HepG2 (cell line): ENCODE measurements around the gene ATG5. TPM values are rescaled to one million over a fixed set of nuclear protein-coding genes. Genes with fewer than 3 reads are reported as not detected.
A peak's percentile ranks its signal among the peaks of the same experiment; 100 is the strongest.

Experiments used
- AGO1 ChIP-seq: fragments of 200-400 bp; formaldehyde crosslinking; IDR thresholded peaks from 2 replicates; pipeline ENCODE4 v1.6.1; 2017; ENCODE audit warnings: mild to moderate bottlenecking, low read depth, low read length, moderate library complexity; ENCODE audit not compliant: poor library complexity, severe bottlenecking
- AHR ChIP-seq: IDR thresholded peaks from 2 replicates; pipeline ENCODE4 v1.6.1; 2018; ENCODE audit warnings: missing genetic modification reagents, missing compliant biosample characterization
- ARID3A ChIP-seq: IDR thresholded peaks from 2 replicates; pipeline ENCODE4 v1.6.1; 2012; ENCODE audit warnings: low read depth, low read length, improper control_type of control experiment
- CSRNP2 ChIP-seq: sonication (generic); formaldehyde crosslinking; conservative IDR thresholded peaks from 2 replicates; pipeline ENCODE4 v1.8.0; 2022; ENCODE audit warnings: low read depth, missing genetic modification reagents
- ESRRA ChIP-seq: sonication (generic); formaldehyde crosslinking; IDR thresholded peaks from 2 replicates; pipeline ENCODE4 v1.5.1; 2020; ENCODE audit warnings: mild to moderate bottlenecking, low read depth, missing genetic modification reagents
- FOXM1 ChIP-seq: sonication (generic); formaldehyde crosslinking; IDR thresholded peaks from 2 replicates; pipeline ENCODE4 v1.5.0; 2020; ENCODE audit warnings: missing genetic modification reagents
- HDAC2 ChIP-seq: sonication (generic); formaldehyde crosslinking; IDR thresholded peaks from 2 replicates; pipeline ENCODE4 v1.4.0; 2020; ENCODE audit warnings: missing genetic modification reagents
- IKZF5 ChIP-seq: IDR thresholded peaks from 2 replicates; pipeline ENCODE4 v1.6.1; 2018; ENCODE audit warnings: missing genetic modification reagents, mild to moderate bottlenecking, missing compliant biosample characterization
- SMYD3 ChIP-seq: sonication (generic); formaldehyde crosslinking; IDR thresholded peaks from 2 replicates; pipeline ENCODE4 v1.8.1; 2023; ENCODE audit warnings: mild to moderate bottlenecking, missing genetic modification reagents
- SNAPC2 ChIP-seq: sonication (generic); formaldehyde crosslinking; IDR thresholded peaks from 2 replicates; pipeline ENCODE4 v1.8.1; 2022; ENCODE audit warnings: mild to moderate bottlenecking, missing genetic modification reagents
- TBX3 ChIP-seq: fragments of 450-650 bp; IDR thresholded peaks from 2 replicates; pipeline ENCODE4 v1.6.1; 2017; ENCODE audit warnings: antibody characterized with exemption, mild to moderate bottlenecking, inconsistent platforms, borderline replicate concordance
- TCF7 ChIP-seq: sonication (generic); IDR thresholded peaks from 2 replicates; pipeline ENCODE4 v1.6.1; 2016; ENCODE audit warnings: antibody characterized with exemption, low read depth
- YEATS4 ChIP-seq: sonication (generic); formaldehyde crosslinking; IDR thresholded peaks from 2 replicates; pipeline ENCODE4 v1.4.0; 2020; ENCODE audit warnings: missing genetic modification reagents, borderline replicate concordance
- ZBTB3 ChIP-seq: sonication (generic); formaldehyde crosslinking; IDR thresholded peaks from 2 replicates; pipeline ENCODE4 v1.4.0; 2020; ENCODE audit warnings: low read depth, mild to moderate bottlenecking, moderate library complexity, missing genetic modification reagents, borderline replicate concordance
- ZFY ChIP-seq: sonication (generic); formaldehyde crosslinking; IDR thresholded peaks from 2 replicates; pipeline ENCODE4 v1.4.0; 2020; ENCODE audit warnings: missing genetic modification reagents
- ZNF136 ChIP-seq: sonication (generic); formaldehyde crosslinking; IDR thresholded peaks from 2 replicates; pipeline ENCODE4 v1.8.1; 2022; ENCODE audit warnings: low read depth, mild to moderate bottlenecking, moderate library complexity, missing genetic modification reagents
- ZNF275 ChIP-seq: sonication (generic); formaldehyde crosslinking; IDR thresholded peaks from 2 replicates; pipeline ENCODE4 v1.8.0; 2022; ENCODE audit warnings: missing genetic modification reagents, mild to moderate bottlenecking, inconsistent platforms, borderline replicate concordance
- ZNF704 ChIP-seq: sonication (generic); formaldehyde crosslinking; IDR thresholded peaks from 2 replicates; pipeline ENCODE4 v1.8.1; 2023; ENCODE audit warnings: mild to moderate bottlenecking, inconsistent platforms, moderate library complexity, missing genetic modification reagents, borderline replicate concordance
- ZNF740 ChIP-seq: sonication (generic); formaldehyde crosslinking; IDR thresholded peaks from 2 replicates; pipeline ENCODE4 v1.4.0; 2020; ENCODE audit warnings: missing genetic modification reagents
- ZNF777 ChIP-seq: sonication (generic); formaldehyde crosslinking; IDR thresholded peaks from 2 replicates; pipeline ENCODE4 v1.4.0; 2020; ENCODE audit warnings: missing genetic modification reagents
- ZNF83 ChIP-seq: sonication (generic); formaldehyde crosslinking; IDR thresholded peaks from 2 replicates; pipeline ENCODE4 v1.4.0; 2020; ENCODE audit warnings: missing genetic modification reagents, mild to moderate bottlenecking, borderline replicate concordance
- polyA plus RNA-seq, 8 experiments: library from polyadenylated mRNA; depleted of rRNA in 3 of 8; stranded (reverse) in 7 of 8; unstranded in 1 of 8; fragments of >200 nt; fragmentation: Illumina TruSeq in 4 of 8; extraction: Trizol in 4 of 8; gene quantifications; 2 replicates each; pipeline versions ENCODE4 v1.2.1 to v1.2.3, GENCODE V29; 2011 to 2016; ENCODE audit warnings: low read depth in 4 of 8, missing spikeins in 1 of 8, mixed read lengths in 1 of 8; ENCODE audit not compliant: insufficient read depth in 1 of 8
- total RNA-seq, 5 experiments: library from RNA; depleted of rRNA; stranded (reverse); fragments of >200 nt; fragmentation: Illumina TruSeq; extraction: Trizol; gene quantifications; 2 replicates each; pipeline ENCODE4 v1.2.3, GENCODE V29; 2016; ENCODE audit warnings: low read depth in 1 of 5

The ATG5 gene
- total and polyA plus RNA-seq, 2 of the 13 experiments (the other 11 are each of a cell fraction or from before 2014, with no cell fraction given): 21.3 to 48.0 TPM

GRCh38 chr6:106325336-106326178, at the start of gene ATG5 (continued):
- TF ChIP-seq ZBTB3: peak; percentile 98
- TF ChIP-seq SMYD3 (CRISPR knock-in tag): no peak
- peak; percentile 90 for TF ChIP-seq ZFY (CRISPR knock-in tag)
- TF ChIP-seq ESRRA (CRISPR knock-in tag): peak; percentile 25; the same call in 1 of the 2 replicates
- TF ChIP-seq ZNF704 (CRISPR knock-in tag): no peak
- TF ChIP-seq AGO1: no peak
- TF ChIP-seq TCF7: no peak
- TF ChIP-seq TBX3: no peak
- no peak for TF ChIP-seq CSRNP2 (CRISPR knock-in tag)
- TF ChIP-seq YEATS4 (CRISPR knock-in tag): peak; percentile 91
- peak; percentile 65; the same call in 1 of the 2 replicates for TF ChIP-seq ZNF740 (CRISPR knock-in tag)
- peak; percentile 49; the same call in 1 of the 2 replicates for TF ChIP-seq ZNF275
- no peak for TF ChIP-seq SNAPC2 (CRISPR knock-in tag)
- TF ChIP-seq IKZF5 (CRISPR knock-in tag): peak; percentile 93
- TF ChIP-seq FOXM1 (CRISPR knock-in tag): no peak
- 0 out of 2 replicates have a peak, but pooled peaks have one; percentile 53 for TF ChIP-seq ZNF777 (CRISPR knock-in tag)
- peak; percentile 9; the same call in 1 of the 2 replicates for TF ChIP-seq ARID3A
- peak; percentile 70; the same call in 1 of the 2 replicates for TF ChIP-seq ZNF83 (CRISPR knock-in tag)
- peak; percentile 81 for TF ChIP-seq HDAC2 (CRISPR knock-in tag)
- peak; percentile 33; the same call in 1 of the 2 replicates for TF ChIP-seq ZNF136 (CRISPR knock-in tag)
- TF ChIP-seq AHR (CRISPR knock-in tag): peak; percentile 60; the same call in 1 of the 2 replicates
